GM12872 (cell line): ENCODE data around the gene LGALS7.

Source experiments
- CTCF ChIP-seq: IDR thresholded peaks from 3 replicates; pipeline ENCODE4 v1.5.1; 2011; ENCODE audit warnings: low read depth, mild to moderate bottlenecking, low read length, moderate library complexity; ENCODE audit not compliant: insufficient read depth

The LGALS7 gene

GRCh38 chr19:38773469-38774177, at the start of gene LGALS7:
LGALS7 (minus strand) TSS chr19:38773517; CDS start chr19:38773492, 25 bp downstream.
- TF ChIP-seq CTCF = no peak

GRCh38 chr19:38819231-38819920, 46.1 kb upstream of the LGALS7 start:
- no peak for TF ChIP-seq CTCF

GRCh38 chr19:38817081-38817480, 43.8 kb upstream of the LGALS7 start:
- no peak for TF ChIP-seq CTCF

GRCh38 chr19:38816131-38816750, 42.9 kb upstream of the LGALS7 start:
- TF ChIP-seq CTCF = no peak

- TF ChIP-seq CTCF = no peak
Observed at GRCh38 chr19:38815059-38816001, 42.0 kb upstream of the LGALS7 start.

- TF ChIP-seq CTCF = no peak
Observed at GRCh38 chr19:38813323-38813722, 40.0 kb upstream of the LGALS7 start.
